SK-N-SH treated with all-trans-retinoic acid at 6 μM for 48 hours (cell line): Measurements from ENCODE around the gene KCNMA1.
A peak's percentile ranks its signal among the peaks of the same experiment; 100 is the strongest.

ENCODE experiments used
- ATAC-seq: fragments of 200-7000 bp; cut with Tn5 transposase; 3 replicates; pipeline ENCODE4 v1.9.1; 2020; ENCODE audit warnings: mild to moderate bottlenecking, moderate library complexity
- ARNTL ChIP-seq: fragments of 450-650 bp; formaldehyde crosslinking; IDR thresholded peaks from 2 replicates; pipeline ENCODE4 v1.5.0; 2020; ENCODE audit warnings: low read depth, mild to moderate bottlenecking, moderate library complexity, borderline replicate concordance
- BACH2 ChIP-seq: fragments of 250-450 bp; sonication (Bioruptor Pico); IDR thresholded peaks from 2 replicates; pipeline ENCODE4 v1.9.0; 2021; ENCODE audit warnings: mild to moderate bottlenecking, borderline replicate concordance
- CSDC2 ChIP-seq: fragments of 250-450 bp; sonication (Bioruptor Pico); IDR thresholded peaks from 2 replicates; pipeline ENCODE4 v1.5.0; 2020; ENCODE audit warnings: mild to moderate bottlenecking, moderate library complexity
- ESRRG ChIP-seq: fragments of 250-450 bp; sonication (Bioruptor Pico); IDR thresholded peaks from 2 replicates; pipeline ENCODE4 v1.6.1; 2021; ENCODE audit warnings: mild to moderate bottlenecking
- GLIS3 ChIP-seq: fragments of 250-450 bp; sonication (Bioruptor Pico); IDR thresholded peaks from 2 replicates; pipeline ENCODE4 v1.5.0; 2020; ENCODE audit warnings: mild to moderate bottlenecking, moderate library complexity
- ISL1 ChIP-seq: fragments of 250-450 bp; sonication (Bioruptor Pico); IDR thresholded peaks from 2 replicates; pipeline ENCODE4 v2.1.2; 2022; ENCODE audit warnings: mild to moderate bottlenecking, moderate library complexity
- OSR1 ChIP-seq: fragments of 250-450 bp; sonication (Bioruptor Pico); IDR thresholded peaks from 2 replicates; pipeline ENCODE4 v1.8.0; 2022; ENCODE audit warnings: moderate library complexity, mild to moderate bottlenecking, inconsistent platforms
- PPARA ChIP-seq: fragments of 250-450 bp; sonication (Bioruptor Pico); IDR thresholded peaks from 2 replicates; pipeline ENCODE4 v1.5.0; 2020; ENCODE audit warnings: mild to moderate bottlenecking, borderline replicate concordance
- RARB ChIP-seq: fragments of 250-450 bp; sonication (Bioruptor Pico); IDR thresholded peaks from 2 replicates; pipeline ENCODE4 v1.8.0; 2021; ENCODE audit warnings: mild to moderate bottlenecking, moderate library complexity
- SNAI2 ChIP-seq: fragments of 250-450 bp; sonication (Bioruptor Pico); IDR thresholded peaks from 2 replicates; pipeline ENCODE4 v1.5.0; 2020; ENCODE audit warnings: mild to moderate bottlenecking, moderate library complexity
- TCF4 ChIP-seq: fragments of 250-450 bp; sonication (Bioruptor Pico); IDR thresholded peaks from 2 replicates; pipeline ENCODE4 v1.8.0; 2021; ENCODE audit warnings: mild to moderate bottlenecking, moderate library complexity, borderline replicate concordance
- TOX ChIP-seq: fragments of 250-450 bp; sonication (Bioruptor Pico); IDR thresholded peaks from 2 replicates; pipeline ENCODE4 v1.8.0; 2021; ENCODE audit warnings: mild to moderate bottlenecking, moderate library complexity, borderline replicate concordance
- ZFP3 ChIP-seq: fragments of 250-450 bp; sonication (Bioruptor Pico); IDR thresholded peaks from 2 replicates; pipeline ENCODE4 v1.5.0; 2020; ENCODE audit warnings: mild to moderate bottlenecking, moderate library complexity
- ZFP30 ChIP-seq: fragments of 450-650 bp; formaldehyde crosslinking; IDR thresholded peaks from 2 replicates; pipeline ENCODE4 v1.5.0; 2022; ENCODE audit warnings: mild to moderate bottlenecking, moderate library complexity
- ZNF565 ChIP-seq: fragments of 450-650 bp; formaldehyde crosslinking; conservative IDR thresholded peaks from 2 replicates; pipeline ENCODE4 v1.5.0; 2020; ENCODE audit warnings: low read depth, mild to moderate bottlenecking, moderate library complexity
- ZNF70 ChIP-seq: fragments of 450-650 bp; formaldehyde crosslinking; IDR thresholded peaks from 2 replicates; pipeline ENCODE4 v1.5.0; 2020; ENCODE audit warnings: mild to moderate bottlenecking, moderate library complexity
- ZNF8 ChIP-seq: fragments of 450-650 bp; formaldehyde crosslinking; IDR thresholded peaks from 2 replicates; pipeline ENCODE4 v1.5.0; 2020; ENCODE audit warnings: mild to moderate bottlenecking, moderate library complexity
- TF ChIP-seq, protein P1 (sequence below): fragments of 250-450 bp; sonication (Bioruptor Pico); IDR thresholded peaks from 2 replicates; pipeline ENCODE4 v1.8.0; 2021; ENCODE audit warnings: low read depth, mild to moderate bottlenecking, moderate library complexity, borderline replicate concordance
- TF ChIP-seq, protein P2 (sequence below): fragments of 250-450 bp; sonication (Bioruptor Pico); IDR thresholded peaks from 2 replicates; pipeline ENCODE4 v1.5.1; 2021; ENCODE audit warnings: mild to moderate bottlenecking, moderate library complexity
- TF ChIP-seq, protein P3 (sequence below): fragments of 250-450 bp; sonication (Bioruptor Pico); IDR thresholded peaks from 2 replicates; pipeline ENCODE4 v1.5.1; 2020; ENCODE audit warnings: low read depth, mild to moderate bottlenecking, moderate library complexity
- TF ChIP-seq, protein P4 (sequence below): fragments of 250-450 bp; sonication (Bioruptor Pico); IDR thresholded peaks from 2 replicates; pipeline ENCODE4 v1.8.0; 2020; ENCODE audit warnings: mild to moderate bottlenecking, moderate library complexity, borderline replicate concordance
- TF ChIP-seq, protein P5 (sequence below): fragments of 250-450 bp; sonication (Bioruptor Pico); IDR thresholded peaks from 2 replicates; pipeline ENCODE4 v1.5.0; 2020; ENCODE audit warnings: mild to moderate bottlenecking, moderate library complexity

Gene KCNMA1

DNA sequence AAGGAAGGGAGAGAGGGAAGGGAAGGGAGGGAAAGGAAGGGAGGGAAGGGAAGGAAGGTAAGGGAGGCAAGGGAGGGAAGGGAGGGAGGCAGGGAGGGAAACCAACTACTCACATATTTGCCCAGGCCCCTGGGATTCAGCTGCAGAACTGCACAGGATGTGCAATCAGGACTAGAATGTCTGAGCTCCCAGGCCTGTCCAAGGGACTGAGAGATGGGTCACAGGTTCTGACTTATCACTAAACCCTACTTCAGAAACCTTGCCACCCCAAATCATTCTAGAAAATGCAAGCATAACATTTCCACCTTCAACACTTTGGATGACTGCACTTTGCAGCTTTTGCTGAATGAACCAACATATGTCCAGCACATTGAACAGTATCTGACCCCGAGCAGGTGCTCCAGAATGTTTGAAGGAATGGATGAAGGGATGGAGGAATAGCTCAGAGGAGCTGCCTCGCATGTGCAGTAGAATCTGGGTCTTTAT is 245.3 kb downstream of the KCNMA1 start:
- ATAC-seq: peak; percentile 66

DNA sequence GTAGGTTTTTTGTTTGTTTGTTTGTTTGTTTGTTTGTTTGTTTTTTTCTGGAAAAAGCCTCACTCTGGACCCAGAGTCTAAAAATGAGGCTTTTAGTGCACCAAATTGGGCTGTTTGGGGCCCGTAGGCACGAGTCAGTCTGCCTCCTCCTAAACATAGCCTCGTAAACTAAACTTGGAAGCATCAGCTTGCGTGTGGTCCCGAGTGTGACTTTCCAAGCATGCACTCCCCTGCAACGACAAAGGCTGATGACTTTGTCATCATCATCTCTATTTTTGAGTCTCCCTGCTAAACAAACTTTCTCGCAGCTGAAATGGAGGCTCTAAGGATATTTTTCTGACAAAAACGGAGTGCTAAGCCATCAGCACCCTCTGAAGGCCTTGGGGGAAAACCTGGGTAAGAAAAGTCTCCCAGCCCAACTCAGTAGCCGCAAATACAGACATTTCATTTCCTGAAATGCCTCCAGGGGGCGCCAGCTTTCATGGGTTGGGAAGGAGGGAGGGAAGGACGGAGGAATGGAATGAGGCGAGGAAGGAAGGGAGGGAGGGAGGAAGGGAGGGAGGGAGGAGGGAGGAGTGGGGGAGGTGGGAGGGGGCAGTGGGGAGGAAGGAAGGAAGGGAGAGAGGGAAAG is 245.9 kb downstream of the KCNMA1 start:
- peak; percentile 56 for ATAC-seq

More for the DNA sequence above, 245.3 kb downstream of the KCNMA1 start:
- TF ChIP-seq ZFP3 (CRISPR knock-in tag) (no peak), ESRRG (CRISPR knock-in tag) (no peak), ZNF70 (no peak), TOX (CRISPR knock-in tag) (no peak)
- TF ChIP-seq, protein P1, sequence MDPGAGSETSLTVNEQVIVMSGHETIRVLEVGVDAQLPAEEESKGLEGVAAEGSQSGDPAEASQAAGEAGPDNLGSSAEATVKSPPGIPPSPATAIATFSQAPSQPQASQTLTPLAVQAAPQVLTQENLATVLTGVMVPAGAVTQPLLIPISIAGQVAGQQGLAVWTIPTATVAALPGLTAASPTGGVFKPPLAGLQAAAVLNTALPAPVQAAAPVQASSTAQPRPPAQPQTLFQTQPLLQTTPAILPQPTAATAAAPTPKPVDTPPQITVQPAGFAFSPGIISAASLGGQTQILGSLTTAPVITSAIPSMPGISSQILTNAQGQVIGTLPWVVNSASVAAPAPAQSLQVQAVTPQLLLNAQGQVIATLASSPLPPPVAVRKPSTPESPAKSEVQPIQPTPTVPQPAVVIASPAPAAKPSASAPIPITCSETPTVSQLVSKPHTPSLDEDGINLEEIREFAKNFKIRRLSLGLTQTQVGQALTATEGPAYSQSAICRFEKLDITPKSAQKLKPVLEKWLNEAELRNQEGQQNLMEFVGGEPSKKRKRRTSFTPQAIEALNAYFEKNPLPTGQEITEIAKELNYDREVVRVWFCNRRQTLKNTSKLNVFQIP: no peak

DNA sequence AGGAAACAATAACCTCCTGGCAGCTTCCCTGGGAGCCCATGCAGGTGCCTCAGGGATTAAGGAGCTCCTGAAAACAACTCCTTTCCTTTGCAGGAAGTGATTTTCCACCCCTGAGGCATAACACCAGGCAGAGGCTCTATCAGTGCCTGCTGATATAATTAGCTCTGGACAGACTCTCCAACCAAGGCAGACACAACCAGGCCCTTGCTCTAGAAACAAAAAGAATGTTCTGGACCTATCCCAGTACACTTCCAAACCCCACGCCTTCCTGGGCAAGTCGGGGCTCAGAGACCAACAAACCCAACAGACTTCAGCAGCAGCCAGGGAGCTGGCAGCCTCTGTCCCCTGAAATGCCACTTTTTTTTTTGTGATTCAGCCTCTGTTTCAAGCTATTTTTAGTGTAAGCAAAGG is 247.1 kb downstream of the KCNMA1 start:
- no peak for ATAC-seq
- TF ChIP-seq ZNF8 (no peak), ISL1 (no peak), ESRRG (CRISPR knock-in tag) (no peak), RARB (CRISPR knock-in tag) (no peak), ZFP3 (CRISPR knock-in tag) (no peak), ARNTL (CRISPR knock-in tag) (no peak), BACH2 (CRISPR knock-in tag) (no peak), CSDC2 (CRISPR knock-in tag) (no peak), OSR1 (CRISPR knock-in tag) (no peak), TOX (CRISPR knock-in tag) (no peak), GLIS3 (no peak), SNAI2 (no peak), ZNF70 (no peak), TCF4 (no peak)
- TF ChIP-seq, protein P2, sequence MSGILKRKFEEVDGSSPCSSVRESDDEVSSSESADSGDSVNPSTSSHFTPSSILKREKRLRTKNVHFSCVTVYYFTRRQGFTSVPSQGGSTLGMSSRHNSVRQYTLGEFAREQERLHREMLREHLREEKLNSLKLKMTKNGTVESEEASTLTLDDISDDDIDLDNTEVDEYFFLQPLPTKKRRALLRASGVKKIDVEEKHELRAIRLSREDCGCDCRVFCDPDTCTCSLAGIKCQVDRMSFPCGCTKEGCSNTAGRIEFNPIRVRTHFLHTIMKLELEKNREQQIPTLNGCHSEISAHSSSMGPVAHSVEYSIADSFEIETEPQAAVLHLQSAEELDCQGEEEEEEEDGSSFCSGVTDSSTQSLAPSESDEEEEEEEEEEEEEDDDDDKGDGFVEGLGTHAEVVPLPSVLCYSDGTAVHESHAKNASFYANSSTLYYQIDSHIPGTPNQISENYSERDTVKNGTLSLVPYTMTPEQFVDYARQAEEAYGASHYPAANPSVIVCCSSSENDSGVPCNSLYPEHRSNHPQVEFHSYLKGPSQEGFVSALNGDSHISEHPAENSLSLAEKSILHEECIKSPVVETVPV (CRISPR knock-in tag): no peak
- TF ChIP-seq, protein P3, sequence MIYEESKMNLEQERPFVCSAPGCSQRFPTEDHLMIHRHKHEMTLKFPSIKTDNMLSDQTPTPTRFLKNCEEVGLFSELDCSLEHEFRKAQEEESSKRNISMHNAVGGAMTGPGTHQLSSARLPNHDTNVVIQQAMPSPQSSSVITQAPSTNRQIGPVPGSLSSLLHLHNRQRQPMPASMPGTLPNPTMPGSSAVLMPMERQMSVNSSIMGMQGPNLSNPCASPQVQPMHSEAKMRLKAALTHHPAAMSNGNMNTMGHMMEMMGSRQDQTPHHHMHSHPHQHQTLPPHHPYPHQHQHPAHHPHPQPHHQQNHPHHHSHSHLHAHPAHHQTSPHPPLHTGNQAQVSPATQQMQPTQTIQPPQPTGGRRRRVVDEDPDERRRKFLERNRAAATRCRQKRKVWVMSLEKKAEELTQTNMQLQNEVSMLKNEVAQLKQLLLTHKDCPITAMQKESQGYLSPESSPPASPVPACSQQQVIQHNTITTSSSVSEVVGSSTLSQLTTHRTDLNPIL: no peak
- TF ChIP-seq, protein P1: no peak
- TF ChIP-seq, protein P4, sequence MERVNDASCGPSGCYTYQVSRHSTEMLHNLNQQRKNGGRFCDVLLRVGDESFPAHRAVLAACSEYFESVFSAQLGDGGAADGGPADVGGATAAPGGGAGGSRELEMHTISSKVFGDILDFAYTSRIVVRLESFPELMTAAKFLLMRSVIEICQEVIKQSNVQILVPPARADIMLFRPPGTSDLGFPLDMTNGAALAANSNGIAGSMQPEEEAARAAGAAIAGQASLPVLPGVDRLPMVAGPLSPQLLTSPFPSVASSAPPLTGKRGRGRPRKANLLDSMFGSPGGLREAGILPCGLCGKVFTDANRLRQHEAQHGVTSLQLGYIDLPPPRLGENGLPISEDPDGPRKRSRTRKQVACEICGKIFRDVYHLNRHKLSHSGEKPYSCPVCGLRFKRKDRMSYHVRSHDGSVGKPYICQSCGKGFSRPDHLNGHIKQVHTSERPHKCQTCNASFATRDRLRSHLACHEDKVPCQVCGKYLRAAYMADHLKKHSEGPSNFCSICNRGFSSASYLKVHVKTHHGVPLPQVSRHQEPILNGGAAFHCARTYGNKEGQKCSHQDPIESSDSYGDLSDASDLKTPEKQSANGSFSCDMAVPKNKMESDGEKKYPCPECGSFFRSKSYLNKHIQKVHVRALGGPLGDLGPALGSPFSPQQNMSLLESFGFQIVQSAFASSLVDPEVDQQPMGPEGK: no peak

More for the DNA sequence above, 245.9 kb downstream of the KCNMA1 start:
- TF ChIP-seq ARNTL (CRISPR knock-in tag) (no peak), TOX (CRISPR knock-in tag) (no peak), CSDC2 (CRISPR knock-in tag) (no peak), ZNF8 (no peak), TCF4 (no peak), ZFP30 (CRISPR knock-in tag) (no peak), ZNF70 (no peak)
- TF ChIP-seq, all 23 proteins: peak for 0

DNA sequence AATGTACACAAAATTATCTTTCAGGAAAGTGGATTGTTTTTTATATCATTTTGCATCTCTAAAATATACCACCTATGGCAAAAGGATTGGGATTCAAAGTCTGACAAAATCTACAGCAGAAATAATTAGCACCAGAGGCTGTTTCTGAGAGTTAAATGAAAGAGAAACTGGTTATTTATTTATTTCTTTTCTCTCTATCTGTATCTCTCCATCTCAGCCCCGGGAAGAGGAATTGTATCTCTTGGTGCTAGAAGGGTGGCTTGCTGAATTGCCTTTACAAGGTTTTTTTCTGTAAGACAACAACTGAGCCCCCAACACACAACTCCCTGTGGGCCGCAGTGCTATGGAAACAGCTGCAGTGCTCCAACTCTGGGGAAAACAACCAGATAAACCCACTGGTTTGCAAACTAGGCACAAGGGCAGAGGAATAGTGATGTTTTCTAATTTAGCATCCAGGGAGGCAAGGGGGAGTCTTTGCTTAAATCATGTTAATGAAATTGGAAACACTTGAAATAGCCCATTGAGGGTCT is 249.0 kb downstream of the KCNMA1 start:
- ATAC-seq: no peak
- TF ChIP-seq, protein P5, sequence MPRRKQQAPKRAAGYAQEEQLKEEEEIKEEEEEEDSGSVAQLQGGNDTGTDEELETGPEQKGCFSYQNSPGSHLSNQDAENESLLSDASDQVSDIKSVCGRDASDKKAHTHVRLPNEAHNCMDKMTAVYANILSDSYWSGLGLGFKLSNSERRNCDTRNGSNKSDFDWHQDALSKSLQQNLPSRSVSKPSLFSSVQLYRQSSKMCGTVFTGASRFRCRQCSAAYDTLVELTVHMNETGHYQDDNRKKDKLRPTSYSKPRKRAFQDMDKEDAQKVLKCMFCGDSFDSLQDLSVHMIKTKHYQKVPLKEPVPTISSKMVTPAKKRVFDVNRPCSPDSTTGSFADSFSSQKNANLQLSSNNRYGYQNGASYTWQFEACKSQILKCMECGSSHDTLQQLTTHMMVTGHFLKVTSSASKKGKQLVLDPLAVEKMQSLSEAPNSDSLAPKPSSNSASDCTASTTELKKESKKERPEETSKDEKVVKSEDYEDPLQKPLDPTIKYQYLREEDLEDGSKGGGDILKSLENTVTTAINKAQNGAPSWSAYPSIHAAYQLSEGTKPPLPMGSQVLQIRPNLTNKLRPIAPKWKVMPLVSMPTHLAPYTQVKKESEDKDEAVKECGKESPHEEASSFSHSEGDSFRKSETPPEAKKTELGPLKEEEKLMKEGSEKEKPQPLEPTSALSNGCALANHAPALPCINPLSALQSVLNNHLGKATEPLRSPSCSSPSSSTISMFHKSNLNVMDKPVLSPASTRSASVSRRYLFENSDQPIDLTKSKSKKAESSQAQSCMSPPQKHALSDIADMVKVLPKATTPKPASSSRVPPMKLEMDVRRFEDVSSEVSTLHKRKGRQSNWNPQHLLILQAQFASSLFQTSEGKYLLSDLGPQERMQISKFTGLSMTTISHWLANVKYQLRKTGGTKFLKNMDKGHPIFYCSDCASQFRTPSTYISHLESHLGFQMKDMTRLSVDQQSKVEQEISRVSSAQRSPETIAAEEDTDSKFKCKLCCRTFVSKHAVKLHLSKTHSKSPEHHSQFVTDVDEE: no peak
- TF ChIP-seq, protein P3: no peak
- no peak for TF ChIP-seq ARNTL (CRISPR knock-in tag)
- TF ChIP-seq ZNF565 (CRISPR knock-in tag): no peak
- TF ChIP-seq PPARA (CRISPR knock-in tag): no peak
- TF ChIP-seq, protein P1: no peak
